GM12865 (cell line): ENCODE data around the gene CLSTN3.

Experiments
- DNase-seq: peaks from one replicate; pipeline ENCODE4 v3.0.0; 2010; ENCODE audit warnings: low read depth
- H3K4me3 ChIP-seq: 2 replicates; pipeline ENCODE4 v1.5.1; 2011; ENCODE audit warnings: mild to moderate bottlenecking, low read depth, low read length, control low read depth
- TF ChIP-seq, protein P1 (sequence below): IDR thresholded peaks from 2 replicates; pipeline ENCODE4 v1.5.1; 2011; ENCODE audit warnings: low read length, control low read depth, low read depth, inconsistent platforms; ENCODE audit not compliant: insufficient read depth; ENCODE audit errors: missing control alignments

The CLSTN3 gene

DNA sequence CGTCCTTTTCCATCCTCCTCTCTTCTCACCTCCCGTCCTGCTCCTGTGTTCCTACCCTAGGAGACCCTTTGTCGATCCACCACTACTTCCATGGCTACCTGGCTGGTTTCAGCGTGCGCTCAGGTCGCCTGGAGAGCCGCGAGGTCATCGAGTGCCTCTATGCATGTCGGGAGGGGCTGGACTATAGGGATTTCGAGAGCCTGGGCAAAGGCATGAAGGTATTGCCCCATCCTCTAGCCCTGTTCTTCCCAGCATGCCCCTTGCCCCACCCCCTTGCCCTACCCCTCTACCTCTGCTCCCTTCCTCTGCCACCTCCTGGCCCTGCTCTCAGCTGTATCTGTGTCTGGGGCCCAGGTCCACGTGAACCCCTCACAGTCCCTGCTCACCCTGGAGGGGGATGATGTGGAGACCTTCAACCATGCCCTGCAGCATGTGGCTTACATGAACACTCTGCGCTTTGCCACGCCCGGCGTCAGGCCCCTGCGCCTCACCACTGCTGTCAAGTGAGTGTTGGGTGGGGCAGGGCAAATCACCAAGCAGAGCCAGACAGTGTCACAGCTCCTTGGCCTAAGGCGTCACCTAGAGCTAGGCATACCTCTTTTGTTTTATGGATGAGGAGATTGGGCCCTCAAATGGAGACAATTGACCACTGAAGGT is 12.8 kb downstream of the CLSTN3 start:
- no peak overlapping the region for H3K4me3 ChIP-seq
- TF ChIP-seq, protein P1, sequence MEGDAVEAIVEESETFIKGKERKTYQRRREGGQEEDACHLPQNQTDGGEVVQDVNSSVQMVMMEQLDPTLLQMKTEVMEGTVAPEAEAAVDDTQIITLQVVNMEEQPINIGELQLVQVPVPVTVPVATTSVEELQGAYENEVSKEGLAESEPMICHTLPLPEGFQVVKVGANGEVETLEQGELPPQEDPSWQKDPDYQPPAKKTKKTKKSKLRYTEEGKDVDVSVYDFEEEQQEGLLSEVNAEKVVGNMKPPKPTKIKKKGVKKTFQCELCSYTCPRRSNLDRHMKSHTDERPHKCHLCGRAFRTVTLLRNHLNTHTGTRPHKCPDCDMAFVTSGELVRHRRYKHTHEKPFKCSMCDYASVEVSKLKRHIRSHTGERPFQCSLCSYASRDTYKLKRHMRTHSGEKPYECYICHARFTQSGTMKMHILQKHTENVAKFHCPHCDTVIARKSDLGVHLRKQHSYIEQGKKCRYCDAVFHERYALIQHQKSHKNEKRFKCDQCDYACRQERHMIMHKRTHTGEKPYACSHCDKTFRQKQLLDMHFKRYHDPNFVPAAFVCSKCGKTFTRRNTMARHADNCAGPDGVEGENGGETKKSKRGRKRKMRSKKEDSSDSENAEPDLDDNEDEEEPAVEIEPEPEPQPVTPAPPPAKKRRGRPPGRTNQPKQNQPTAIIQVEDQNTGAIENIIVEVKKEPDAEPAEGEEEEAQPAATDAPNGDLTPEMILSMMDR, result no peak

DNA sequence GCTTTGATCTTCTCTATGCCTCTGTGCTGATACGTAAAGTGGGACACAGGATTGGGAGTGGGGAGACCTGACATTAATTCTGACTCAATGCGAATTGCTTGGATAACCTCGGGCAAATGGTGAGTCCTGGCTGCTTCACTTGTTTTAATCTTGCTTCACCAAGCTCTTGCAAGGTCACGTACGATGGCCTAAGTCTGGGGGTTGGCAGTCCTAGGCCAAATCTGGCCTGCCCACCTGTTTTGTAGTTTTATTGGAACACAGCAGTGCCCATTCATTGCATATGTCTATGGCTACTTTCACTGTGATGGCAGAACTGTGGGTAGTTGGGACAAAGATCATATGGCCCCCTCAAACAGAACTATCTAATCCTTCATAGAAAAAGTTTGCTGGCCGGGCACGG is 13.4 kb downstream of the CLSTN3 start:
- TF ChIP-seq, protein P1, result no peak
- no peak overlapping the region for H3K4me3 ChIP-seq
- no peak for DNase-seq

More for the DNA sequence above, 12.8 kb downstream of the CLSTN3 start:
- DNase-seq, result no peak

DNA sequence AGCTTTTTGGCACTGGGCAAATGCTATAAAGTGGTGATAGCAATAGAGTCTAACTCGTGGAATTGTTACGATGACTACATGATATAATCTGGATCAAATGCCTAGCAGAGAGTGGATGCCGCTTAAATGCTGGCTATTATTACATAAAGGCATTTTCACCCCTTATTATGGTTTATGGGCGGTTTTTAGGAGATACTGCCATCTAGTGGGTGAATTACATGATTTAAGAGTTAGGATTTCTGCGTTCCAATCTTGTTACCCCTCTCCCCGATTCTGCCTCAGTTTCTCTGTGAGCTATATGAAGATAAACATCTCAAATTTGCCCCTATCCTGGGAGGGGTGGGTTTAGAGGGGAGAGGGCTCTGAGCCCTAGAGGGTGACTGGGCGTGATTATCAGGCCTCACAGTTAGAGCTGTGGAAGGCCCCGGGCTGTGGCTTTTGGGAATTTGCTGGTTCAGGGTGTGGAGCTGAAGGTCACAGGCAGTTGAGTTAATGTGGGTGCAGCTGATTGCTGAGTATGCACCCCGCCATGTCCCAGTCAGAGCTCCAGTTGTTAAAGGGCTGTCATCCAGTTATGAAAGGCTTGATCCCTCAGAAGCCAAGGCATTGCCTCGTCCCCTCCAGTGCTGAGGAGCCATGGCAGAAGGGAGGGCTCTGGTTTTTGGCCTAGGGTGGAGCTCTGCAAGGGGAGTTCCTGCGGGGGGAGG is 14.4 kb downstream of the CLSTN3 start:
- TF ChIP-seq, protein P1, result peak; percentile 48
- H3K4me3 ChIP-seq, result no peak overlapping the region
- peak; percentile 39 for DNase-seq

DNA sequence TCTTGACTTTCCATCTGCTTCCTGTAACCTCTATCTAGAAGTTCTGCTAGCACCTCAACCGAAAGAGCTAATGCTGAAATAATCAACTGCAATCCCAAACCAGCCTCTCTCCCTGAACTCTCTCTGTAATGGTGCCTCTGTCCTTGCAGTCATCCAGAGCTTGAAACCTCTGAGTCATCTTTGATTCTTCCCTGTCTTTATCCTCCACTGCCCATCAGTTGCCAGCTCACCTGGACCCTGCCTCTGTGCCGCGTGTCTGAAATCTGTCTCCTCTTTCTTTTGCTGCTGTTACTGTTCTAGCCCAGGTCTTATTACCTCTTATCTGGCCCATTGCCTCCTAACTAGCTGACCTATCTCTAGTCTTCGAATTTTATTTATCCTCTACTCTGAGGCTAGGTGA is 15.5 kb downstream of the CLSTN3 start:
- TF ChIP-seq, protein P1, result no peak
- DNase-seq, result no peak
- no peak overlapping the region for H3K4me3 ChIP-seq

DNA sequence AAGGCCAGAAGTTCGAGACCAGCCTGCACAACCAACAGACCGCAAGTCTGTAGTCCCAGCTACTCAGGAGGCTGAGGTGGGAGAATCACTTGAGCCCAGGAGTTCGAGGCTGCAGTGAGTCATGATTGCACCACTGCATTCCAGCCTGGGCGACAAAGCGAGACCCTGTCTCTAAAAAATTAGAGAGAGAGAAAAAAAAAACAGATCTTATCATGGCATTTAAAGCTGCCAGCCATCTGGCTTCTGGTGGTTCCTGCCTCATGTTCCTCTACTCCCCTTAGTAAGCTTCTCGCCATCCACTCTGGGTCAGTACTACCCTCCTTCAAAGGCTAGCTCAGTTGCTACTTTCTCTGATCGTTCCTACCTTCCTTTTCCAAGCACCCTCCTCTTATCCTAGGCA is 16.1 kb downstream of the CLSTN3 start:
- TF ChIP-seq, protein P1, result no peak
- DNase-seq, result no peak

DNA sequence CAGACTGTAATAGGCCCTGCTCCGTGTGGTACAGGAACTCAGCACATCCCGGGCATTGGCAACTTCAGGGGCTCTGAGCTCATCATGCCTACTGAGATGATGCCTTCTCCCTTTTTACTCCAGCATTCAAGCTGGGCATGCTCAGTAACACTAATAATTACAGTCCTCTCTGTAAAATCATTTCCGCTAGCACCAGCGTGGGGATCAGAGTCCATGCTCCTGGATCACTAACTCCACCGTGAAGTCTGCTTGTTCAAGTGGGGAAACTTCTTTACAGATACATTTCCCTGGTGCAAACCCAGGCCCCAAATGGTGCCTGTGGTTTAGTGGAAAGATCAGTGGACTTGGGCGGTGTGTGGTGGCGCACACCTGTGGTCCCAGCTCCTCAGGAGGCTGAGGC is 16.7 kb downstream of the CLSTN3 start:
- no peak overlapping the region for H3K4me3 ChIP-seq
- DNase-seq, result no peak
- TF ChIP-seq, protein P1, result no peak

More for the DNA sequence above, 16.1 kb downstream of the CLSTN3 start:
- H3K4me3 ChIP-seq, result no peak overlapping the region
